Rectal smooth muscle tissue (tissue), 1 donor: ENCODE measurements around the gene ESPNL.

Source experiments
- H3K27ac ChIP-seq: one replicate; pipeline ENCODE4 v1.7.0; 2013; ENCODE audit warnings: low read depth, low read length, inconsistent platforms
- H3K27me3 ChIP-seq: one replicate; pipeline ENCODE4 v1.7.0; 2013; ENCODE audit warnings: low read length; ENCODE audit not compliant: control insufficient read depth, insufficient read depth
- H3K36me3 ChIP-seq: one replicate; pipeline ENCODE4 v1.7.0; 2013; ENCODE audit warnings: low read length; ENCODE audit not compliant: control insufficient read depth, insufficient read depth
- H3K4me1 ChIP-seq: one replicate; pipeline ENCODE4 v1.7.0; 2013; ENCODE audit warnings: low read length; ENCODE audit not compliant: control insufficient read depth, insufficient read depth
- H3K4me3 ChIP-seq: one replicate; pipeline ENCODE4 v1.7.0; 2013; ENCODE audit warnings: low read length
- H3K9ac ChIP-seq: one replicate; pipeline ENCODE4 v1.7.0; 2013; ENCODE audit warnings: low read length

The ESPNL gene

DNA sequence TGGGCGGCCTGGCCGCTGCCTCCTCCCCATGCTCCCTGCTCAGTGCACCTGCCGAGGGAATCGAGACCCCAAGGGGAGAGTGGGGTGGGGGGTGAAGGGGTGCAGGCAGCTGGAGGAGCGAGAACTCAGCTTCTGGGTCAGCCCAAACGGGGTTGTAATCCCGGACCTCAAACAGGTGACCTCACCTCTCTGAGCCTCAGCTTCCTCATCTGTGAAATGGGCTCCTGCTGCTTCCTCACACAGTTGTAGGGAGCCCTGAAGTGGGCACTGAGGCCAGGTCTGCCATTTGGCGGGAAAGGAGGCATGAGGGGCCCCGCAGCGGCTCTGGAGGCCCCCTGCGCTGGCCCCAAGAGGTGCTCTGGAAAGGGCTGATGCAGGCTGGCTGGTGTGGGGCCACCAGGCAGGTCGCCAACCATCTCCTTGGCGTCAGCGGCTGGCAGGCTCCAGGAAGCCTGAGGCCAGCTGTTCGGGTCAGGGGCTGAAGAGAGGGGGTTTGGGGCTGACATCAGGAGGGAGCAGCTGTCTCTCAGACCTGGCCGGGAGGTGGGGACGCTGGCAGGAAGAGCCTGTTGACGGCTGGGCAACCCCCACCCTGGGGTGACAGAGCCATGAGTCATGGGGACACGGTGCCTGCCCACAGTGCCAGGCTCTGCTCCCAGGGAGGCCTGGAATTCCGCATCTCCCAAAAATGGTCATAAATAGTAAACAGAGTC is 43.3 kb downstream of the ESPNL start:
- Histone ChIP-seq H3K9ac (no peak overlapping the region), H3K27ac (no peak overlapping the region), H3K4me3 (no peak overlapping the region), H3K27me3 (no peaks in the 10 kb centered on the region), H3K4me1 (peaks cover 9% of the 10 kb centered on the region), H3K36me3 (no peaks in the 10 kb centered on the region)

DNA sequence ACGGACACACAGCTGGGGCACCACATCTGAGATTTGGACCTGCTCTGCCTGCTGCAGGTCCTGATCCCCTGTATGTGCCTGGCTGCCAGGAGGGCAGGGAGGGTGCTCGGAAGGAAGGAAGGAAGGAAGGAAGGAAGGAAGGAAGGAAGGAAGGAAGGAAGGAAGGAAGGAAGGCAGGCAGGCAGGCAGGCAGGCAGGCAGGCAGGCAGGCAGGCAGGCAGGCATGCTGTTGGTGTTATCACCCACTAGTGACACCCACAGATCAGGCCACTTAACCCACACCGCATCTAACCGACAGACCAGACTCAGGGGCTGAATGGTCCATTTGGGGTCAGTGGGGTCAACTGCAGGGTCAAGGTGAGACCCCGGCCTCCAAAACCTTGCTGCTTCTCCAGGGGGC is 44.1 kb downstream of the ESPNL start:
- H3K27me3 ChIP-seq, result no peaks in the 10 kb centered on the region
- H3K4me1 ChIP-seq, result peaks cover 3% of the 10 kb centered on the region
- no peak overlapping the region for H3K4me3 ChIP-seq
- H3K9ac ChIP-seq, result no peak overlapping the region
- no peak overlapping the region for H3K27ac ChIP-seq
- H3K36me3 ChIP-seq, result no peaks in the 10 kb centered on the region

DNA sequence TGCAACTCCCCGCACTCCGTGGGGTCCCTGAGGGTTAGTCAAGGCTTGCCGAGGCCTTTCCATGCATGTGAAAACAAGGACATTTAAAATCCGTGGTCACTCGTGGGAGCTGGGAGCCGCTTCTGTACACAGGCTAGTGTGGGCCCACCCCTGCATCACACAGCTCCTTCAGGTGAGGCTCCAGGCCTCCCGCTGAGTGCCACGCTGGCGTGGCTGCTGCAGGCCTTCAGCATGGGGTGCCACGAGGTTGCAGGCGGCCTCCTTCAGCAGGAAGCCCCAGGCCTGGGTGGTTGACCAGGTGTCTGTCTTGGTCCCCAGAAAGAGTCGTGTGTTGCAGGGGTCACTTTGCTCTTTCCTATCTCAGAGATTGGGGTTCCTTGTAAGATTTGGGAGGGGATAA is 44.9 kb downstream of the ESPNL start:
- Histone ChIP-seq H3K4me1 (peaks cover 3% of the 10 kb centered on the region), H3K9ac (no peak overlapping the region), H3K36me3 (no peaks in the 10 kb centered on the region), H3K27ac (no peak overlapping the region), H3K4me3 (no peak overlapping the region), H3K27me3 (no peaks in the 10 kb centered on the region)

DNA sequence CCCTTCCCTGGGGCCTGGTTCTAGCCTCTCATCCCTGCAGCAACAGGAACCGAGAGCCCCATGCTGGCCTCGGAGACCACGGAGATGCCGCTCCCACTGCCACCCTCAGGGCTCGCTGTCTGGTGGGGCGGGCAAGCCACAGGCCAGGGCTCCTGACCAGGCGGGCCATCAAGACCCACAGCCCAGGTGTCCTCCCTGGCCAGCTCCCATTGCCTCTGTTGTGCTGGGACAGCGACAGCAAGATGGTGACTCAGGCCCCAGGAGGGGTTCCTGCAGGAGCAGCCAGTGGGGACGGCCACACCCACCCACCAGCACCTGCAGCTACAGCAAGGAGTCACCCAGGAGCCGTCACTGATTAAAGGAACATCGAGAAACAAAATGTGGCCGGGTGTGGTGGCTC is 45.7 kb downstream of the ESPNL start:
- Histone ChIP-seq H3K36me3 (no peaks in the 10 kb centered on the region), H3K4me1 (peaks cover 3% of the 10 kb centered on the region), H3K27me3 (no peaks in the 10 kb centered on the region), H3K27ac (no peak overlapping the region), H3K9ac (no peak overlapping the region), H3K4me3 (no peak overlapping the region)

DNA sequence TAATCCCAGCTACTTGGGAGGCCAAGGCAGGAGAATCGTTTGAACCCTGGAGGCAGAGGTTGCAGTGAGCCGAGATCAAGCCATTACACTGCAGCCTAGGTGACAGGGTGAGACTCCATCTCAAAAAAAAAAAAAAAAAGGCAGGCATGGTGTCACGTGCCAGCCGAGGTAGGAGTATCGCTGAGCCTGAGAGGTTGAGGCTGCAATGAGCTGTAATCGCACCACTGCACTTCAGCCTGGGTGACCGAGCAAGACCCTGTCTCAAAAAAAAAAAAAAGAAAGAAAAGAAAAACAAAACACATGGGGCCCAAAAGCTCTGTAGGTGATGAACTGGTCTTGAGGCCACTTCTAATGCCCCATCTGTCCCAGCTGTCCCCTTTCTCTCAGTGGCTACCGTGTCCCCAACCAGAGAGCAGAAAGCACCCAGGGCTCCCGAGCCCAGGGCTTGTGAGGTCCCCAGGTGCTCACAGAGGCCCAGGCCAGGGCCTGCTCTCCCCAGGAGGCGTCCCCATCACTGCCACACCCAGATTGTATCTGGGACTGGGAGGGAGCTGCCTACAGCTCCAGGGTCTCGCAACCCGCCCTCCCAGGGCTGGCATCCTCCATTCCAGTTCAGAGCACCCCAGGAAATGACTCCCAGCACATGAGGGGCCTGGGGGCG is 46.9 kb downstream of the ESPNL start:
- H3K4me1 ChIP-seq, result peaks cover 3% of the 10 kb centered on the region
- no peak overlapping the region for H3K9ac ChIP-seq
- H3K27ac ChIP-seq, result no peak overlapping the region
- H3K27me3 ChIP-seq, result no peaks in the 10 kb centered on the region
- H3K4me3 ChIP-seq, result no peak overlapping the region
- H3K36me3 ChIP-seq, result no peaks in the 10 kb centered on the region

DNA sequence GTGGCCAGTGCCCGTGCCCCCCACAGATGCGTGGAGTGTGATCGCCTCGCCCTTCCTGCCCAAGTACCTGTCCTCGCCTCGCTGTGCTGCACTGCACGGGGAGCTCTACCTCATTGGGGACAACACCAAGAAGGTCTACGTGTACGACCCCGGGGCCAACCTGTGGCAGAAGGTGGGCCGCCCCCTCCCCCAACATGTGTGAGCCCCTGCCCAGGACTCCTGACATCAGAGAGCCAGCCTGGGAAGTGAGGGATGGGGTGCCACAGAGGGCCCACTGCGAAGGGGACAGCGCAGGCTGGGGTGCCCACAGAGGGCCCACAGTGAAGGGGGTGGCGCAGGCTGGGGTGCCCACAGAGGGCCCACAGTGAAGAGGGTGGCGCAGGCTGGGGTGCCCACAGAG is 48.8 kb downstream of the ESPNL start:
- H3K27ac ChIP-seq, result no peak overlapping the region
- H3K9ac ChIP-seq, result no peak overlapping the region

DNA sequence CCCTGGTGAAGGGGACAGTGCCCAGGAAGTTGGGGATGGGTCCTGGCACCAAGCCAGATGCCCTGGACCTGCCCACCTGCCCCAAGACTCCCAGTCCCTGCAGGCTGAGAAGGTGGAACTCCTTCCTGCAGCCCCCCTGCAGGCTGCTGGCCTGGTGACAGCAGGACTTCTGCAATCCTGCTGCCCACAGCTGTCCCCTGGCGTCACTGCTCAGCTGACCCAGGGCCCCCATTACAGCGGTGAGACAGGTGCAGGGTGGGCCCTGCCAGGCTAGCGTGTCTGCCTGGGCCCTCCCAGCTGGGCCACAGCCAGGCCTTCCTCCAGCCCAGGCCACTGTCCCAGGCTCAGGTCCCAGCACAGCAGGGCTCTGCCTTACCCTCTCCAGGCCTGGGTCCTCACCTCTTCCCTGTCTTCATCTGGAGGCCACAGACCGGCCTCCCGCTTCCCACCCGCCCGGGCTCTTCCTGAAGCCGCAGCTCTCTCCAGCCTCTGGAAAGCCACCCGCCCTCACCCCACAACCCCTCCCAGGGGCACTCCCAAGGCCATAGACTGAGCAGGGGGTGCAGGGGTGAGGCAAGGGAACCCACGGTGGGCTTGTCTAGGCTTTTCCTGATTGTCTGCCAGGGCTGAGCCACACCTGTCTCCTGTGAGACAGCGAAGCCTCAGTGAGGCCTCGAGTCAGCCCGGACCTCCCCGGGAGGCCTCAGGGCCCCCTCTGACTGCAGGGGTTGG is 49.9 kb downstream of the ESPNL start:
- Histone ChIP-seq H3K27ac (no peak overlapping the region), H3K27me3 (no peaks in the 10 kb centered on the region), H3K4me3 (no peak overlapping the region), H3K36me3 (no peaks in the 10 kb centered on the region), H3K9ac (no peak overlapping the region), H3K4me1 (no peaks in the 10 kb centered on the region)

More for the DNA sequence above, 48.8 kb downstream of the ESPNL start:
- no peaks in the 10 kb centered on the region for H3K36me3 ChIP-seq
- H3K4me3 ChIP-seq, result no peak overlapping the region
- H3K27me3 ChIP-seq, result no peaks in the 10 kb centered on the region
- H3K4me1 ChIP-seq, result no peaks in the 10 kb centered on the region

DNA sequence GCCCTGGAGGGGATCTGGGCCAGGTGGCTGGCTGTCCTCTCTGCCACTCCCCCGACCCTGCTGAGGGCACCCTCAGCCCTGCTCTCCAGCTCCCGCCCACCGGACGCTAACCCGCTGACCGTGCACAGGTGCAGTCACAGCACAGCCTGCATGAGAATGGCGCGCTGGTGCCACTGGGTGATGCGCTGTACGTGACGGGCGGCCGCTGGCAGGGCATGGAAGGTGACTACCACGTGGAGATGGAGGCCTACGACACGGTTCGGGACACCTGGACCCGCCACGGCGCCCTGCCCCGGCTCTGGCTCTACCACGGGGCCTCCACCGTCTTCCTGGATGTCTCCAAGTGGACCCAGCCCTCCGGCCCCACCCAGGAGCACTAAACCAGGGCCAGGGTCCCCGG is 50.5 kb downstream of the ESPNL start:
- no peak overlapping the region for H3K4me3 ChIP-seq
- H3K4me1 ChIP-seq, result no peaks in the 10 kb centered on the region
- H3K36me3 ChIP-seq, result no peaks in the 10 kb centered on the region
- no peak overlapping the region for H3K9ac ChIP-seq
- H3K27ac ChIP-seq, result no peak overlapping the region
- no peaks in the 10 kb centered on the region for H3K27me3 ChIP-seq

DNA sequence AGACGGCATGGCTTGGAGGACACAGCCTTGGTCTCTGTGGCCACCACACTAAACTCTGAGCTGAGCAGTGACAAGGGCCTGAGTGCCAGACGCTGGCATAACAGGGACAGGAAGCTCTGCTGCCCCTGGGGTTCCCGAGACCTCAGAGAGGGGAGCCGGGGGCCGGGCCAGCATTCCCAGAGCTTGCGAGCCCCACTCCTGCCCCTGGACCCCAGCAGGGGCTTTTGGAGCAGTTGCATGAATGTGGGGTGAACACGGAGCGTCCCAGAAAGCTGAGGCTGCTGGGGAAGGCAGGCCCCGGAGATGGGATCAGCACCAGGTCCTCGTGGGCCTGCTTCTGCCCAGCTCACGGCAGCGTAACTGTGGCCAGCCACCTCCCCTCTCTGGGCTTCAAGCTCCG is 51.1 kb downstream of the ESPNL start:
- Histone ChIP-seq H3K27ac (no peak overlapping the region), H3K36me3 (no peaks in the 10 kb centered on the region), H3K9ac (no peak overlapping the region), H3K4me1 (no peaks in the 10 kb centered on the region), H3K4me3 (no peak overlapping the region), H3K27me3 (no peaks in the 10 kb centered on the region)

DNA sequence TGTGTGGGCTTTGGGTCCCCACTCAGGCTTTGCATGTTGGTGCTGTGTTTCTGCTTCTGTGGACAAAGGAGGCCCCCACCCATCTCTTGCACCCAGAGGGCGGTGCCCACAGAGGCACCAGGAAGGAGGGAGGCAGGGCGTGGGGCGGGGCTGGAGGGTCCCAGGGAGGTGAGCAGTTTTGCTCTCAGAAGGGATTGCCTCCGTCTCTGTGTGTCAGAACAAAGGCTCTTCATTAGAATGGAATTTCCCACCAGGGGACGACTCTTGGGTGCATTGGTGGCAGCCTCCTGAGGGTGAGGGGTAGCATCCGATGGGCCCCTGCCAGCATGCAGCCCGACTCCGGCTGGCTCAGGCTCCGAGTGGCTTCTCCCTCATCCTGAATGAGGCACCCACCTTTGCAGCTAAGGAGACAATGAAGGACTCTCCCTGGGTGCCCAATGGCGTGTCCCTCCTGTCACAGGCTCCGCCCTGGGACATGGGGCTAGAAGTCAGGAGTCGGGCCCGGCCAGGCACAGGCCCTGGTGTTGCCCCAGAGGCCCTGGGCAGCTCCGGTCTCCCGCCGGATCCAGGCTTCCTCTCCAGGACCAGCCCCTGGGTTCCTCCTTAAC is 51.6 kb downstream of the ESPNL start:
- Histone ChIP-seq H3K27ac (no peak overlapping the region), H3K4me3 (no peak overlapping the region), H3K4me1 (no peaks in the 10 kb centered on the region), H3K9ac (no peak overlapping the region), H3K36me3 (no peaks in the 10 kb centered on the region), H3K27me3 (no peaks in the 10 kb centered on the region)

DNA sequence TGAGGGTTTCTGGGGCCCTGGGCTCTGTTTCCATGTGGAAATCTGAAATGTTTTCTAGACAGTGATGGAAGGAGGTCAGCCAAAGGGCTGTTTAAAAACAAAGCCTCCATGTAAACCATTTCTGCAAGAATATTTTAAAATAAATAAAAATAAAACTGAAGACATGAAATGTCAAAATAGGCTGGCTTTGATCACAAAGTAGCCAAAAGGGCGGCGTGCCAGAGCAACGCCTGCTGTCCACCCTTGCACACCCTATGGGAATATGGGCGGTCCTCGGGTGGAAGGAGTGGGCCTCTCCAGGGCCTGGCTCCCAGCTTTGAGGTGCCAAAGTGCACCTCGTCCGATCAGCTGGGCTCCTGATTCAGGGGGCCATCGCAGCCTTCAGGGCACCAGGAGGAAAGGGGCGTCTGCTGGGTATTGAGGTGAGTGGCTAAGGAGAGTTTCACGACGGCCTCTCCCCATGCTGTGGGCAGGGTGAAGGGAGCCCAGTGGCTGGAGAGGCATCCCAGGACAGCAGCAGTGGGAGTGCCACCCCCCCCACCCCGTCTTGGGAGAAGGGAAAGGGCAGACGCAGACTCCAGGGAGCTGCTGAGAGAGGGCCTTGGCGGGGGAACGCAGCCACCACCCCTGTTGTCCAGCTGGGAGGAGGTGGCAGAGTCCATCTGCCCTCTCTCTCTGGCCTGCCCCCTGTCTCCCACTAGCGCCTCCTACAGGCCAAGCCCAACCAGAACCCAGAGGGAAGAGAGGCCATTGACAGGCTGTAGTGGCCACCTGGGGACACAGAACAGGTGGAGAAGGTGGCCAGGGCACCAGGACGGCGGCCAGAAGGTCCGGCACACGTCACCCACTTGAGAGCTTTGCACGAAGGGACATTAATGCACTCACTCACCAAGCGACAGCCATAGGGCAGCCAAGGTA is 52.9 kb downstream of the ESPNL start:
- Histone ChIP-seq H3K36me3 (no peaks in the 10 kb centered on the region), H3K9ac (no peak overlapping the region), H3K4me3 (no peak overlapping the region), H3K27ac (no peak overlapping the region), H3K27me3 (peaks cover 3% of the 10 kb centered on the region), H3K4me1 (no peaks in the 10 kb centered on the region)

DNA sequence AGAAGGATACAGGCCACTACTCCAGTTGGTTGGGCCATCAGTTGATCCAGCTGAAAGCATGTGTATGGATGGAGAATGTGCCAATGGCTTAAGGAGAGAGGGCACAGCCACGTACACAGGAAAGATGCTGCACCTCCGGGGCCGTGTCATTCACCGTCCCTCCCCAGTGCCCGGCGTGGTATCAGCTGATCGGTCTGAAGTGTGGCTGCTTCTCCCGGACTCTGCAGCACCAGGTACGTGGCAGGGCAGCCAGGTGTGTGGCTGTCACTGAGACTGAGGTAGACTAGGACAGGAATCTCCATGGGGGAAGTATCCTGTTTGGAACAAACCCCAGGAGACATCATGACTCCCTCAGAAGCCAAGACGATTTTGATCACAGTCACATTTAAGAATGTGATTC is 54.4 kb downstream of the ESPNL start:
- H3K27ac ChIP-seq, result no peak overlapping the region

More for the DNA sequence above, 54.4 kb downstream of the ESPNL start:
- Histone ChIP-seq H3K4me3 (no peak overlapping the region), H3K9ac (no peak overlapping the region), H3K4me1 (no peaks in the 10 kb centered on the region), H3K36me3 (no peaks in the 10 kb centered on the region), H3K27me3 (peaks cover 7% of the 10 kb centered on the region)
